HepG2 (cell line): ENCODE data around the gene BTD. TPM values are rescaled to one million over a fixed set of nuclear protein-coding genes. Genes with fewer than 3 reads are reported as not detected.

ENCODE experiments used
- ARNTL ChIP-seq: sonication (generic); formaldehyde crosslinking; IDR thresholded peaks from 2 replicates; pipeline ENCODE4 v1.4.0; 2020; ENCODE audit warnings: mild to moderate bottlenecking, missing genetic modification reagents
- CBX2 ChIP-seq, 2 experiments: fragments of 200-600 bp in 1 of 2; sonication (generic); formaldehyde crosslinking in 1 of 2; IDR thresholded peaks; 2 replicates each; pipeline versions ENCODE4 v1.7.0 to v1.8.1; 2018 to 2022; ENCODE audit warnings: low read depth in 2 of 2, low read length in 1 of 2, mild to moderate bottlenecking in 1 of 2, missing genetic modification reagents in 1 of 2
- ELF4 ChIP-seq: sonication (generic); formaldehyde crosslinking; IDR thresholded peaks from 2 replicates; pipeline ENCODE4 v1.5.0; 2020; ENCODE audit warnings: missing genetic modification reagents, mild to moderate bottlenecking, moderate library complexity, borderline replicate concordance
- HHEX ChIP-seq: IDR thresholded peaks from 2 replicates; pipeline ENCODE4 v1.6.1; 2016; ENCODE audit warnings: control low read depth
- NBN ChIP-seq: fragments of 450-650 bp; conservative IDR thresholded peaks from 2 replicates; pipeline ENCODE4 v1.6.1; 2017
- PPARG ChIP-seq: conservative IDR thresholded peaks from 2 replicates; pipeline ENCODE4 v1.6.1; 2016; ENCODE audit warnings: missing biosample characterization, missing genetic modification reagents
- SNAI1 ChIP-seq: sonication (generic); formaldehyde crosslinking; IDR thresholded peaks from 2 replicates; pipeline ENCODE4 v1.5.0; 2020; ENCODE audit warnings: mild to moderate bottlenecking, missing genetic modification reagents, borderline replicate concordance
- TMF1 ChIP-seq: sonication (generic); formaldehyde crosslinking; IDR thresholded peaks from 2 replicates; pipeline ENCODE4 v1.8.1; 2022; ENCODE audit warnings: low read depth, missing genetic modification reagents
- ZBTB20 ChIP-seq: sonication (generic); formaldehyde crosslinking; IDR thresholded peaks from 2 replicates; pipeline ENCODE4 v1.8.1; 2023; ENCODE audit warnings: missing genetic modification reagents, low read depth, mild to moderate bottlenecking, borderline replicate concordance
- ZNF335 ChIP-seq: sonication (generic); formaldehyde crosslinking; IDR thresholded peaks from 2 replicates; pipeline ENCODE4 v1.4.0; 2020; ENCODE audit warnings: missing genetic modification reagents
- ZNF547 ChIP-seq: sonication (generic); formaldehyde crosslinking; IDR thresholded peaks from 2 replicates; pipeline ENCODE4 v1.5.1; 2020; ENCODE audit warnings: mild to moderate bottlenecking, missing genetic modification reagents
- ZNF615 ChIP-seq: sonication (generic); formaldehyde crosslinking; IDR thresholded peaks from 2 replicates; pipeline ENCODE4 v1.5.0; 2020; ENCODE audit warnings: mild to moderate bottlenecking, missing genetic modification reagents, borderline replicate concordance
- ZNF746 ChIP-seq: sonication (generic); formaldehyde crosslinking; IDR thresholded peaks from 2 replicates; pipeline ENCODE4 v1.8.0; 2022; ENCODE audit warnings: mild to moderate bottlenecking, missing genetic modification reagents
- polyA plus RNA-seq, 8 experiments: library from polyadenylated mRNA; depleted of rRNA in 3 of 8; stranded (reverse) in 7 of 8; unstranded in 1 of 8; fragments of >200 nt; fragmentation: Illumina TruSeq in 4 of 8; extraction: Trizol in 4 of 8; gene quantifications; 2 replicates each; pipeline versions ENCODE4 v1.2.1 to v1.2.3, GENCODE V29; 2011 to 2016; ENCODE audit warnings: low read depth in 4 of 8, missing spikeins in 1 of 8, mixed read lengths in 1 of 8; ENCODE audit not compliant: insufficient read depth in 1 of 8
- total RNA-seq, 5 experiments: library from RNA; depleted of rRNA; stranded (reverse); fragments of >200 nt; fragmentation: Illumina TruSeq; extraction: Trizol; gene quantifications; 2 replicates each; pipeline ENCODE4 v1.2.3, GENCODE V29; 2016; ENCODE audit warnings: low read depth in 1 of 5
- TF ChIP-seq, protein P1 (sequence below): sonication (generic); formaldehyde crosslinking; IDR thresholded peaks from 2 replicates; pipeline ENCODE4 v1.5.1; 2020; ENCODE audit warnings: mild to moderate bottlenecking, missing genetic modification reagents, moderate library complexity
- TF ChIP-seq, protein P2 (sequence below): sonication (generic); formaldehyde crosslinking; IDR thresholded peaks from 2 replicates; pipeline ENCODE4 v1.4.0; 2020; ENCODE audit warnings: missing genetic modification reagents
- TF ChIP-seq, protein P3 (sequence below): fragments of 450-650 bp; IDR thresholded peaks from 2 replicates; pipeline ENCODE4 v1.6.1; 2017
- TF ChIP-seq, protein P4 (sequence below): sonication (generic); formaldehyde crosslinking; IDR thresholded peaks from 2 replicates; pipeline ENCODE4 v1.4.0; 2020; ENCODE audit warnings: mild to moderate bottlenecking, low read depth, missing genetic modification reagents

The BTD gene
- total and polyA plus RNA-seq, 2 of the 13 experiments (the other 11 are each of a cell fraction or from before 2014, with no cell fraction given) = 15.7 to 35.5 TPM

- TF ChIP-seq ZBTB20 (CRISPR knock-in tag) (no peak), HHEX (CRISPR knock-in tag) (no peak), CBX2 (IDR thresholded peaks at IDR 0.05; ENCODE audit: low read depth, low read length) (no peak), CBX2 (CRISPR knock-in tag; IDR thresholded peaks at IDR 0.05; ENCODE audit: low read depth) (no peak), TMF1 (no peak), ZNF547 (no peak; the same call in 1 of the 2 replicates), PPARG (CRISPR knock-in tag) (peak; percentile 8; the same call in 1 of the 2 replicates), SNAI1 (CRISPR knock-in tag) (peak; percentile 2; the same call in 1 of the 2 replicates), ZNF746 (CRISPR knock-in tag) (no peak), ZNF615 (CRISPR knock-in tag) (no peak; the same call in 1 of the 2 replicates), ARNTL (no peak; the same call in 1 of the 2 replicates), ZNF335 (CRISPR knock-in tag) (peak; percentile 32; the same call in 1 of the 2 replicates), NBN (no peak), ELF4 (CRISPR knock-in tag) (peak; percentile 36; the same call in 1 of the 2 replicates)
- TF ChIP-seq, protein P1, sequence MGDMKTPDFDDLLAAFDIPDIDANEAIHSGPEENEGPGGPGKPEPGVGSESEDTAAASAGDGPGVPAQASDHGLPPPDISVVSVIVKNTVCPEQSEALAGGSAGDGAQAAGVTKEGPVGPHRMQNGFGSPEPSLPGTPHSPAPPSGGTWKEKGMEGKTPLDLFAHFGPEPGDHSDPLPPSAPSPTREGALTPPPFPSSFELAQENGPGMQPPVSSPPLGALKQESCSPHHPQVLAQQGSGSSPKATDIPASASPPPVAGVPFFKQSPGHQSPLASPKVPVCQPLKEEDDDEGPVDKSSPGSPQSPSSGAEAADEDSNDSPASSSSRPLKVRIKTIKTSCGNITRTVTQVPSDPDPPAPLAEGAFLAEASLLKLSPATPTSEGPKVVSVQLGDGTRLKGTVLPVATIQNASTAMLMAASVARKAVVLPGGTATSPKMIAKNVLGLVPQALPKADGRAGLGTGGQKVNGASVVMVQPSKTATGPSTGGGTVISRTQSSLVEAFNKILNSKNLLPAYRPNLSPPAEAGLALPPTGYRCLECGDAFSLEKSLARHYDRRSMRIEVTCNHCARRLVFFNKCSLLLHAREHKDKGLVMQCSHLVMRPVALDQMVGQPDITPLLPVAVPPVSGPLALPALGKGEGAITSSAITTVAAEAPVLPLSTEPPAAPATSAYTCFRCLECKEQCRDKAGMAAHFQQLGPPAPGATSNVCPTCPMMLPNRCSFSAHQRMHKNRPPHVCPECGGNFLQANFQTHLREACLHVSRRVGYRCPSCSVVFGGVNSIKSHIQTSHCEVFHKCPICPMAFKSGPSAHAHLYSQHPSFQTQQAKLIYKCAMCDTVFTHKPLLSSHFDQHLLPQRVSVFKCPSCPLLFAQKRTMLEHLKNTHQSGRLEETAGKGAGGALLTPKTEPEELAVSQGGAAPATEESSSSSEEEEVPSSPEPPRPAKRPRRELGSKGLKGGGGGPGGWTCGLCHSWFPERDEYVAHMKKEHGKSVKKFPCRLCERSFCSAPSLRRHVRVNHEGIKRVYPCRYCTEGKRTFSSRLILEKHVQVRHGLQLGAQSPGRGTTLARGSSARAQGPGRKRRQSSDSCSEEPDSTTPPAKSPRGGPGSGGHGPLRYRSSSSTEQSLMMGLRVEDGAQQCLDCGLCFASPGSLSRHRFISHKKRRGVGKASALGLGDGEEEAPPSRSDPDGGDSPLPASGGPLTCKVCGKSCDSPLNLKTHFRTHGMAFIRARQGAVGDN (CRISPR knock-in tag) = peak; percentile 97
- TF ChIP-seq, protein P2, sequence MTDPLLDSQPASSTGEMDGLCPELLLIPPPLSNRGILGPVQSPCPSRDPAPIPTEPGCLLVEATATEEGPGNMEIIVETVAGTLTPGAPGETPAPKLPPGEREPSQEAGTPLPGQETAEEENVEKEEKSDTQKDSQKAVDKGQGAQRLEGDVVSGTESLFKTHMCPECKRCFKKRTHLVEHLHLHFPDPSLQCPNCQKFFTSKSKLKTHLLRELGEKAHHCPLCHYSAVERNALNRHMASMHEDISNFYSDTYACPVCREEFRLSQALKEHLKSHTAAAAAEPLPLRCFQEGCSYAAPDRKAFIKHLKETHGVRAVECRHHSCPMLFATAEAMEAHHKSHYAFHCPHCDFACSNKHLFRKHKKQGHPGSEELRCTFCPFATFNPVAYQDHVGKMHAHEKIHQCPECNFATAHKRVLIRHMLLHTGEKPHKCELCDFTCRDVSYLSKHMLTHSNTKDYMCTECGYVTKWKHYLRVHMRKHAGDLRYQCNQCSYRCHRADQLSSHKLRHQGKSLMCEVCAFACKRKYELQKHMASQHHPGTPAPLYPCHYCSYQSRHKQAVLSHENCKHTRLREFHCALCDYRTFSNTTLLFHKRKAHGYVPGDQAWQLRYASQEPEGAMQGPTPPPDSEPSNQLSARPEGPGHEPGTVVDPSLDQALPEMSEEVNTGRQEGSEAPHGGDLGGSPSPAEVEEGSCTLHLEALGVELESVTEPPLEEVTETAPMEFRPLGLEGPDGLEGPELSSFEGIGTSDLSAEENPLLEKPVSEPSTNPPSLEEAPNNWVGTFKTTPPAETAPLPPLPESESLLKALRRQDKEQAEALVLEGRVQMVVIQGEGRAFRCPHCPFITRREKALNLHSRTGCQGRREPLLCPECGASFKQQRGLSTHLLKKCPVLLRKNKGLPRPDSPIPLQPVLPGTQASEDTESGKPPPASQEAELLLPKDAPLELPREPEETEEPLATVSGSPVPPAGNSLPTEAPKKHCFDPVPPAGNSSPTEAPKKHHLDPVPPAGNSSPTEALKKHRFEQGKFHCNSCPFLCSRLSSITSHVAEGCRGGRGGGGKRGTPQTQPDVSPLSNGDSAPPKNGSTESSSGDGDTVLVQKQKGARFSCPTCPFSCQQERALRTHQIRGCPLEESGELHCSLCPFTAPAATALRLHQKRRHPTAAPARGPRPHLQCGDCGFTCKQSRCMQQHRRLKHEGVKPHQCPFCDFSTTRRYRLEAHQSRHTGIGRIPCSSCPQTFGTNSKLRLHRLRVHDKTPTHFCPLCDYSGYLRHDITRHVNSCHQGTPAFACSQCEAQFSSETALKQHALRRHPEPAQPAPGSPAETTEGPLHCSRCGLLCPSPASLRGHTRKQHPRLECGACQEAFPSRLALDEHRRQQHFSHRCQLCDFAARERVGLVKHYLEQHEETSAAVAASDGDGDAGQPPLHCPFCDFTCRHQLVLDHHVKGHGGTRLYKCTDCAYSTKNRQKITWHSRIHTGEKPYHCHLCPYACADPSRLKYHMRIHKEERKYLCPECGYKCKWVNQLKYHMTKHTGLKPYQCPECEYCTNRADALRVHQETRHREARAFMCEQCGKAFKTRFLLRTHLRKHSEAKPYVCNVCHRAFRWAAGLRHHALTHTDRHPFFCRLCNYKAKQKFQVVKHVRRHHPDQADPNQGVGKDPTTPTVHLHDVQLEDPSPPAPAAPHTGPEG (CRISPR knock-in tag) = peak; percentile 65
- TF ChIP-seq, protein P3, sequence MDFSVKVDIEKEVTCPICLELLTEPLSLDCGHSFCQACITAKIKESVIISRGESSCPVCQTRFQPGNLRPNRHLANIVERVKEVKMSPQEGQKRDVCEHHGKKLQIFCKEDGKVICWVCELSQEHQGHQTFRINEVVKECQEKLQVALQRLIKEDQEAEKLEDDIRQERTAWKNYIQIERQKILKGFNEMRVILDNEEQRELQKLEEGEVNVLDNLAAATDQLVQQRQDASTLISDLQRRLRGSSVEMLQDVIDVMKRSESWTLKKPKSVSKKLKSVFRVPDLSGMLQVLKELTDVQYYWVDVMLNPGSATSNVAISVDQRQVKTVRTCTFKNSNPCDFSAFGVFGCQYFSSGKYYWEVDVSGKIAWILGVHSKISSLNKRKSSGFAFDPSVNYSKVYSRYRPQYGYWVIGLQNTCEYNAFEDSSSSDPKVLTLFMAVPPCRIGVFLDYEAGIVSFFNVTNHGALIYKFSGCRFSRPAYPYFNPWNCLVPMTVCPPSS = no peak
- TF ChIP-seq, protein P4, sequence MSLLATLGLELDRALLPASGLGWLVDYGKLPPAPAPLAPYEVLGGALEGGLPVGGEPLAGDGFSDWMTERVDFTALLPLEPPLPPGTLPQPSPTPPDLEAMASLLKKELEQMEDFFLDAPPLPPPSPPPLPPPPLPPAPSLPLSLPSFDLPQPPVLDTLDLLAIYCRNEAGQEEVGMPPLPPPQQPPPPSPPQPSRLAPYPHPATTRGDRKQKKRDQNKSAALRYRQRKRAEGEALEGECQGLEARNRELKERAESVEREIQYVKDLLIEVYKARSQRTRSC (CRISPR knock-in tag) = no peak
Measured at GRCh38 chr3:15601399-15602145, at the start of gene BTD, which contains the start of gene HACL1 (continued).
